ENCODE measurements around the gene MB.

The MB gene

DNA sequence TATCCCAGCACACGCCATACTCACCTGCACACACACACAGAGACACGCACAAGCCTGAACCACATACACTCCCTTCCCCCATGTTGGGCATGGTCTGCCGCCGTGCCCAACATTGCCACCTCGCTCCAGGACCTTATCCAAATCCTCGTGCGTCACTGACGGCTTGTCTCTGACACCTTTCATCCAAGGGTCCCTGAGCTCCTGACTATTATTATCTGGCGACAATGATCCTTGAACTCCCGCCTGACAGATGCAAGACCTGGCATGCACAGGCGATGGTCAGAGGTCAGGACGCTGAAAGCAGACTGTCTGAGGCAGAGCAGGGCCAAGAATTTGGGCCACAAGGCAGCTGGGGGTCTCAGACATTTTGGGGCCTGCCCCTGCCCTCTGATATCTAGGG lies 4.2 kb downstream of the MB start:
- no peak for DNase-seq

DNA sequence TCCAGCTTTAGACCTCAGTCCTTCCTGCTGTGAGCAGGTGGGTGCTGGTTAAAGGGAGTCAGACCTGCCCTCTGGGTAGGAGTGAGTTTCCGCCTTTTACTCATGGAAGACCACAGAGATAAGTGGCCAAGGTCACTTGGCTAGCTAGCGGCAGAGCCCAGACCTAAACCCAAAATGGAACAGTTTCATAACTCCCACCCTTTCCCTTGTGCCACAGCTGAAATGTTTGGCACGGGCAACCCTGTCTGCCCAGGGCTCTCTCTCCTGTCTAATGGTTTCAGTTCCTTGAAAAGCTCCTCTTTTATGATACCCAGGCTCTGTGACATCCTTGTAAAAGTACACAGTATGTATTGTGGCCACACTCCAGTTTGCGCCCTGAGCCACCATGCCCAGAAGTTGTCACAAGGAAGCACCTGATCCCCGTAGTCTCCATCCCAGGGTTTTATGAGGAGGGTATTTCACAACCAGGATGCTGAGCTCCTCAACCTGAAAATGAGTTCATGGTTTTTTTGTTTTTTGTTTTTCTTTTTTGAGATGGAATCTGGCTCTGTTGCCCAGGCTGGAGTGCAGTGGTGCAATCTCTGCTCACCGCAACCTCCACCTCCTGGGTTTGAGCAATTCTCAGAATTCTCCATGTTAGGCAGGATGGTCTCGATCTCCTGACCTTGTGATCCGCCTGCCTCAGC lies 5.1 kb downstream of the MB start:
- DNase-seq: no peak

DNA sequence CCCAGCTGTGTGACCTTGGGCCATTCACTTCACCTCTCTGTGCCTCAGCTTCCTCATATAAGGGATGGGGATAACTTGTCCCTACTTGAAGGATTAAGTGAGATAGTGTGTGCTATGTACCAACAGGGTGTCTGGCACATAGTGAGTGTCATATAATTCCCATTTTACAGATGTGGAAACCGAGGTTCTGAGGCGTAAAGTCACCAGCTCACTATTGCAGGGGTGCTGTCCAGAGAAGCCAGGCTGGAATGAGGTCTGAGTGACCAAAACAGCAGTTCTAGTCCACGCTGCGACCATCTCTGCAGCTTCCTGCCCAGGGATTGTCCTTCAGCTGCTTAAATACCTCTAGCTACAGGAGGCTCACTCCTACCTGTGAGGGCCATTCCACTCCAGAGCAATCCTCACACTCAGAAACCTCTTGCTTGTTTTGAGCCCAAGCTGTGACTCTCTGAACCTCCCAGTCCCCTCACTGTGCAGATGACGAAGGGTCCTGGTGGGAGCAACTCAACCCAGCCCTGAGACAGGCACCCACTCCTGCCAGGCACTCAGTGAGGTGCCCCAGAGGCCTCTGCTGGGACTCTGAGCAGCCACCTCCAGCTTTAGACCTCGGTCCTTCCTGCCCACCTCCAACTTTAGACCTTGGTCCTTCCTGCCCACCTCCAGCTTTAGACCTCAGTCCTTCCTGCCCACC lies 5.8 kb downstream of the MB start:
- no peak for DNase-seq

DNA sequence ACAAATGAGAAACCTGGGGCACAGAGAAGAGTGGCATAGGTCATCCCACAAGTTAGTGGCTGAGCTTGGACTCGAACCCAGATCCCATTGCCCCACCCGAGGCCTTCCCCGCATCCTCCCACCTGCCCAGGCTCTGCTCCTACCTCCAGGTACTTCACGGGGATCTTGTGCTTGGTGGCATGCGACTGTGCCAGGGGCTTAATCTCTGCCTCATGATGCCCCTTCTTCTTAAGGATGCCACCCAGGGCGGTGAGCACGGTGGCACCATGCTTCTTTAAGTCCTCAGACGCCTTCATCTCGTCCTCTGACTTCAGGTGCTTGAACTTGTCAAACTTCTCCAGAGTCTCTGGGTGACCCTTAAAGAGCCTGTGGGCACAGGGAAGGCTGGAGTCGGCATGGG lies 6.4 kb downstream of the MB start:
- DNase-seq: no peak

DNA sequence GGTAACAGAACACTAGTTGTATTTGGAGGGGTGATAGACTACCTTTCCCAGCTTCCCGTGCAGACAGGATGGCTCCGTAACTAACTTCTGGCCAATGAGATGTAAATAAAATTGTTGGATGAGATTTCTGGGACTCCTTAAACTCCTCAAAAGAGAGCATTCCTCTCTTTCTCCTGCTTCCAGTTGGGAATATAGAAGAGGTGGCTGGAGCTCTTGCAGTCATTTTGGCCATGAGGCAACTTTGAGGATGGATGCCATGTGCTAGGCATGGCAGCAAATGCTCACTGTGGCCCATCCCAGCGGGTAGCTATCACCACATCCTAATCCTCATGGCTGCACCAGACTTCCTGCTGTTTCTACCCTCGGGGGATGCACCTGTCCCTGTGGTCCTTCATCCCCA lies 7.4 kb downstream of the MB start:
- DNase-seq: no peak

DNA sequence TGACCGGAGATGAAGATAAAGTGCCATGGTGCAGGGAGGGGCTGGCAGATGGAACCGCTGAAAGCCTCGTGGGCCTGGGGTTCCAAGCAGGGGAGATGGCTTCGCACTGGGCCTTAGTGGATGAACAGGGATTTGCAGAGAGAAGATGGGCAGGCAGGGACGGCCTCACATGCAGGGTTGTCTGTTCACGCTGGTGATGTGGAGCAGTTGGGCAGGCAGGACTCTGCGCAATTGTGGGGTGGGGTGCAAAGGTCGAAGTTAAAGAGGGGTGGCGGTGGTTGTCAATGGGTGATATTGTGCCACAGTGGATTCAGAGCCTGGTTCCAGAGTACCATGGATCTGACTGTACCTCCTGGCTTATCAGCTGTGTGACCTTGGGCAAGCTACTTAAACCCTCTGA lies 7.9 kb downstream of the MB start:
- DNase-seq: no peak

DNA sequence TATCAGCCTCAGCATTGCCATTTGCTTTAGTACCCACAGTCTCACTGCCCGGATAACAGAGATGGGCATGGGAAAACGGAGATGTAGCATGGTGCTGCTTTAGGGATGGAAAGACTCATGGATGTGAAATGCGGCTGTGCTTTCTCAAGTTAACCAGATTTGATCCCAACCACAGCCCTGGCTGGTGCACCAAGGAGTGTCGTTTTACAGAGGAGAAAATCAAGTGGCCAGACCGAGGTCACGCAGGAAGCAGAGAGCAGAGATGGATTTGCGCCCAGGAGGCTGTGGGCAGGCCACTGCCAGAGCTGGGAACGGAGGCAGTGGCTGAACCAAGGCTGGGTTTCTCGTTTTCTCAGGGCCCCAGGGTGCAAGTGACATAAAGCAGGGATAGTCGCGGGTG lies 9.0 kb downstream of the MB start:
- no peak for DNase-seq

DNA sequence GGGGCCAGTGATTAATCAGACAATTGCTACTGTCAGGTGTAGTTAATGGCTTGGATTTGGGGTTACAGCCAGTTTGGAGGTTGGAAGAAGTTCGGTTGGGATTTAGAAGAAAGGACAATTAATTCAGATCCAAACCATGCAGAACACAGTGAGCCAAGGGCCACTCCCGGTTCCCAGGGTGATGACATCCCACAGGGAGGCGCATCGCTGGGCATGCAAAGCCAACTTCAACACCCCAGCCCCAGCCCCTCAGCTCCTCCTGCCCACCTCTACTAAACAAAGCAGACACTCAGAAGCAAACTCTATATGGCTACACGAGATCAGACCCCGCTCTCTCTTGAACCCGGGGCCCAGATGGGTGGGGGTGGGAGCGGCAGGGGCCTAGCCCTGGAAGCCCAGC lies 10.2 kb downstream of the MB start:
- DNase-seq: no peak

DNA sequence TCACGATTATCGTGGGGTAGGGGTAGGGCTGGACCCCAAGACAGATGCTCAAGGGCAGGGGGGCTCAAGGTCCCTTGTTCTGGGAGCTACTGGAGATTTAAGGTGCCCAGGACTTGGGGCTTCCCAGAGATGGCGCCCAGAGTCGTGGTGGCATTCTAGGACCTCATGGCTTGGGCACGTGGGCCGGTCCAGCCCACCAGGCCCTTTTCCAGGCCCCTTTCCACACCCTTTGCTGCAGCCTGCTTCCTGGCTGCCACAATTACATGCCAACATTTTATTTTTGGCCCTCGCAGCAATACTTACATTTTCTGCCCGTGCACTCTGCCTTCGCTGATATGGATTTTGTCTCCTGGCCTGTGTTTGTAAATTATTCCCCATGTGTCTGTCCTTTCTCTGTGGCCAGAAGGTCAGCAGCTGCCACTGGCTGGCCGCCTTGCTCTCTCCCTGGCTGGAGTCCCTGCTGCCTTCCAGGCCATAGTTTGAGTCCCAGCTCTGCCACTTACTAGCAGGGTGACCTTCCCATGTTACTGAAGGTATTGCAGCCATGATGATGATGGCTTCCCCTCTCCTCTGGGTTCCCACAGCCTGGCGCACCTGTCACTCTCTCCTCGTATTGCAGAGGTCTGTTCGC lies 11.2 kb downstream of the MB start:
- DNase-seq: no peak

DNA sequence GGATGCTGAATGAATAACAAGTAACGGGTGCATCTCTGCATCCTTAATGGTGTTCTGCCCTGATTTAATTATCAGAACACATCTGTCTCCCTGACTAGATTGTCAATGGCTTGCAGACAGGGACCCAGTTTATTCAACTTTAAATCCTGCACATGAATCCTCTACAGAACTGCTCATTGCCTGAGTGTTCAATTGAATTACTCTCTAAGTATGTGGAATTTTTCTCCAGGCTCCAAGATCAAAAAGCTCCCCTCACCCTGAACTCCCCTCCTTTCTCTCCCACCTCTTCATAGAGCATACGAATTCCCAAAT lies 11.8 kb downstream of the MB start:
- no peak for DNase-seq

DNA sequence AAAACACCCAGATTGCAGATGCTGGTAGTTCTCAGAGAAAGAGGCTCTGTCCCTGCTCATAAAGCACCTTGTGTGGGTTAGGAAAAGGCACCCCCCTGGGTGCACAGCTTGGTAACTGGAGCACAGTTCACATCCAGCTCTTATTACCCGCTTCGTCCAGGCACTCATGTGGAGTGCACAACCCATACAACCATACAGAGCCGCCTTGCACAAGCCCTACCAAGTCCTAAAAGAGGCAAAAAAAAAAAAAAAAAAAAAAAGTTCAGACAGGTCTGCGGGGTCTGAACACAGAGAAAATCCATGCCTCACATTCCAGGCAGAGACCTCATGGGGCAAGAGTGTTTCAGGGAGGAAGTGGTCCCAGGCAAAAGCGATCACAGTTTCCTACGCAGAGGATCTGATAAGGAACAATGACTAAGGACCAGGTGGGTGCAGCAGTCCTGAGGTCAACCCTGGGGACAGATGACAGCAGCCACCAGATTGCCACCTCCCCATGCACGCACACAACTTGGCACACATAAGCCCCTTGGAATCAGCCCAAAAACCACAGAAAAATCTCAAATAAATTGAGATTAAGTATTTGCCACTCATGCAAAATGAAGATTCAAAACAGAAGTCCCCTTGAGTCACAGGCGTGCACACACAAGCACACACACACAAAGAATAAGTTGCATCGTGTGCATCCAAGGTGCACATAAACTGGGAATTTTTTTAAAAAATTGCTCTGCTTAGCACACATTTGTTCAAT lies 12.3 kb downstream of the MB start:
- no peak for DNase-seq

DNA sequence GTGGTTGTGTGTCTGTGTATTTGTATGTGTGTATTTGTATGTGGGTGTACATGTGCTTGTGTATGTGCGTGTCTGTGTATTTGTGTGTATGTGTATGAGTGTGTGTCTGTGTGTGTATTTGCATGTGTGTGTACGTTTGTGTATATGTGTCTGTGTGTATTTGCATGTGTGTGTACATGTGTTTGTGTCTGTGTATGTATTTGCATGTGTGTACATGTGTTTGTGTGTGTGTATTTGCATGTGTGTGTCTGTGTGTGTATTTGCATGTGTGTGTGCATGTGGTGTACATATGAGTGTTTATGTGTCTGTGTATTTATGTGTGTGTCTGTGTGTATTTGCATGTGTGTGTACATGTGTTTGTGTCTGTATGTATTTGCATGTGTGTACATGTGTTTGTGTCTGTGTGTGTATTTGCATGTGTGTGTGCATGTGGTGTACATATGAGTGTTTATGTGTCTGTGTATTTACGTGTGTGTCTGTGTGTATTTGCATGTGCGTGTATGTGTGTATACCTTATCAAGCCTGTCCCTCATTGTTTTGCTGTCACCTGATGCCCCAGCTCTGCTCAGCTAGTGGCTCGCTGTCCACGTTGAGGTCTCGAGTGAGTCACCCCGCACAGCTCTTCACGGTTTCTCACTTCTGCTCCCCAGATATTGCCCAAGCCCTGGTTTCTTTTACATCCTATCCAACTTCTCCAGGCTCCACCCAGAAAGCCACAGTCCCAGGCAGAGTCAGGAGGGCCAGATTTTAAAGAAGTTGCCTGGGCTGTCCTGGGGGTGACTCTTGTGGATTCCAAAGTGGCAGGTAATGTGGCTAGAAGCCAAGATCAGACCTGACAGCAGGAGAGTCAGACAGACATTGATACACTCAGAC lies 15.2 kb downstream of the MB start:
- no peak for DNase-seq

DNA sequence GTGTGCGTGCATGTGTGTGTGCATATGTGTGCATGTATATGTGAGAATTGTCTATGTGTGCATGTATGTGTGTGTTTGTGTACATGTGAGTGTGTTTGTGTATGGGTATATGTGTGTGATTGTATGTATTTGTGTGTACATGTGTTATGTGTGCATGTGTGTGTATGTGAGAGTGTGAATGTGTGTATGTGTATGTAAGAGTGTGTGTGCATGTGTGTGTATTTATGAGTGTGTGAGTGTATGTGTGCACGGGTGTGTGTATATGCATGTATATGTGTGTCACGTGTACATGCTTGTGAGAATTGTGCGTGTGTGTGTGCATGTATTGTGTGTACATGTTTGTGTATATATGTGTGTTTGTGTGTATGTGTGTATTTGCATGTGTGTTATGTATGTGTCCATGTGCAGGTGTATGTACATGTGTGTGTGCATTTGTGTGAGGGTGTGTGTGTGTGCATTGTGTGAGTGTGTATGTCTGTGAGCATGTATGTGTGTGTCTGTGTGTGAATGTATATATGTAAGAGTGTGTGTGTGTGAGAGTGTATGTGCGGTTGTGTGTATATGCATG lies 16.0 kb downstream of the MB start:
- no peak for DNase-seq

DNA sequence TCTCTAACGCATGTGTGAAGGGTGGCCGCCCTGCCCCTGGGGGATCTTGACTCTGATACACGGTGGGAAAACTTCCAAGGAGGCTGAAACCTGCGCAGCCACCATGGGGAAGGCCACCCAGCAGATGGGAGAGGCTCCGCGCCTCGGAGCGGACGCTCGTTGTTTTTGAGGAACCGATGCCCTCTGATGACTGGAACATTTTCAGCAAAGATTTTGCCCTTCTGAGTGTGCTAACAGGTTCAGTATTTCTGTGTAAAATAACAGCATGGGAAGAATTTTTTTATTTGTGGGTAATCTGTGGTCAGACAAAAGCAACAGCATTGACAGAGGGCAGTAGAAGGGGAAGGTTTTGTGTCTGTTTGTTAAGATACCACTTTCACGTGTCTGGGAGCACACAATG lies 16.7 kb downstream of the MB start:
- DNase-seq: no peak

DNA sequence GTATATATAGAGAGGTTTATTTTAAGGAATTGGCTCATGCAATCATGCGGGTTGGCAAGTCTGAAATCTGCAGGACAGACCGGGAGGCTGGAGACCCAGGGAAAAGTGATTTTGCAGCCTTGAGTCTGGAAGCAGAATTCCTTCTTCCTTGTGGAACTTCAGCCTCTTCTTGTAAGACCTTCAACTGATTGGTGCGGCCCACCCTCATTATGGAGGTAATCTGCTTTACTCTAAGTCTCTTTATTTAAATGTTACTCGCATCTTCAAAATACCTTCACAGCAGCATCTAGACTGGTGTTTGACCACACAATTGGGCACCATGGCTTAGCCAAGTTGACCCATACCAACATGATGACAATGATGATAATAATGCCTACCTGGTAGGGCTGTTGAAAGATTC lies 17.8 kb downstream of the MB start:
- no peak for DNase-seq

DNA sequence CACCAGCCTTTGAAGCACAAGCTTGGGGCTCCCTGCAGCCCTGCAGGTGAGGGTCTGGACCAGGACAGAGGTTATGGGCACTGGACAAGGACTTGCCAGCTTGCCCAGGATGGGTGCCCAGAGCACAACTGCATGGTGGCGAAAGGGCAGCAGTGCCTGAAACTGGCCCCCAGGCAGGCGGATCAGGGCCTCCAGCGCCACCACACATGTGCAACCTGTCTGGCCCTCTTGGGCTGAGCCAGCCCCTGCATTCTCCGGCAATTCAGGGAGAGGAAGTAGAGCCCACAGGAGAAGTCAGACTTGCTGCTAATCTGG lies 18.8 kb downstream of the MB start:
- DNase-seq: no peak

DNA sequence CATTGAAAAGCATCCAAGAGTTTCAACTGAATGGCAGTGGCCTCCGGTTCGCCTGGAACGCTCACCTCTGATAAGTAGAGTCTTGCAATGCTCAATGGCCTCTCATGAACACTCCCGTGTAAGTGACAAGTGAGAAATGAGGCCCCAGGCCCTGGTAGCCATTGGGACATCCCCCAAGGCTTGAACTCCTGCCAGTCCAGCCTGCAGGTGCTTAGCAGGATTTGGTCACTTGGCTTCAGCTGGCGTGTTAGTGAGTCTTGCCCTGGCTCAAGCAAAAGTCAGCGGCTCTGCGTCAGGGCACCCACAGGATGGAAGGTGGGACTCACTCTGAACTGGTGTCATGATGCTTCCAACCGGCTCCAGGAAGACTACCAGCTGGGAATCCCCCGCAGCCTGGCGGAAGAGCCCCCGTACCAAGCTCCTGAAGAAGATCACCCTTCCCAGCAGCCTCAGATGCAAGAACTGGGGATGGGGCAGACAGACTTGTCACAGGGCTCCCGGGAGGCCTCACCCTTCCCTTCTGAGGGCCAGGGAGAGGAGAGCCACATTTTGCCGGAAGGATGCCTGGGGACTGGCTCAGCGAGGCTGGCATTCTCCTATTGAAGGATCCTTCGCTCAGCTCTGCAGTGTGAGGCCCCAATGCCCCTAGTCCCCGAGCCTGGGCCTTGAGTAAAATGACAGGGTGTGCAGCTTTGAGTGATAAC lies 19.3 kb downstream of the MB start:
- no peak for DNase-seq

DNA sequence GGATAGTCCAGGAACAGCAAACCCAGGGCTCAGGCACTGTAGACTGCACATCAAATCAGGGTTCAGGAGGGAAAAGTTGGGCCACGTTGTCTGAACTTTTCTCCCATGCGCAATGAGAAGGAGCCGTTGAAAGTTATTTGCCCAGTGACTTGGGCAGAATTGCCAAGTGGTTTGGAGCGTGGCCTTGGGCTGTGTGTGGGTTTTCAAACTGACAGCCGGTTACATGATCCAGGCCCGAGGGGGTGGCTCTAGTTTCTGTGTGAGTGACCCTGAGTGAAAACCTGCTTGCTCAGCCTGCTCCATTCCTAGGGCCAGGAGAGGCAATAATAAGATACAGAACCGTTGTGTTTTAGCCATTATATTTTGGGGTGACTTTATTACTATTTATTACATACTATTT lies 20.3 kb downstream of the MB start:
- no peak for DNase-seq

DNA sequence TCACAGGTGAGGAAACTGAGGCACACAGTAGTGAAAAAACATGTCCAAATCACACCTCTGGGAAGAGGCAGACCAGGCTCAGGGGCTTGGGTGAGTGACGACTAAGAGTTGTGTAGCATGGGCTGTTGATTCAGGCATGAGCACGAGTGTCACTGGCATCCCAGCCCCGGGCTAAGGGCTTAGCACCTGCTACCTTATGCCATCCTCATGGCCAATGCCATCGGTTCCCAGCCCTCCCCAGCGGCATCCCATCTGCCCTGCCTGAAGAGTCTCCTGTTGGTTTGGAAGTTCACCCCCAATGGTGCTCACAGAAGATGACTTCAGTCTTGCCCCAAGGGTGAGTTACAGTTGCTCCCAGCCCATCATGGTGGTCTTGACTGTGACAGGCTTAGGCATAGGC lies 22.4 kb downstream of the MB start:
- DNase-seq: no peak

DNA sequence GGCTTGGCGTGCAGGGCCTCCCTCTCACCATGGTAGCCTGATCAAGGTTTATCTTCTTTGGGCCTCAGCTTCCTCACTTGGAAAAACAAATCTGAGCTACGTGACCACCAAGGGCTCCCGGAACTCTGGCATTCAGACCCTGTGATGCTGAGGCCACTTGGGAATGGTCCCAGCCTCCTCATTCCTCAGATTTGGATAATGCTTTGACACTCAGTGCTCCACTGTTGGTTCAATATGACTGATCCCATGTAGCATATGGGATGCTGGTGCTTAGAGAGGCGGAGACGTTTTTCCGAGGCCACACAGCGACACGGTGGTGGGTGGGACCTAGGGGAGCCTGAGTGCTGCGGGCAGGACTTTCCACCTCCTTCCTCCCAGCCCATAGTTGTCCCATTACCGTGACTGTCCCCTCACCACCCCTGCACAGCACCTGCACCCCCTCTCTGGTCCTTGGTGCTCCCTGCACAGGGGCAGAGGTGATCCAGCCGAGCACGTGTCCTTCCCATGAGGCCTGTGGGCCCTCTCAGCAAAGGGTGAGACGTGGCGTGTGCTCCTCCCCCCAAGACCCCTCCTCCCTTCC lies 23.1 kb downstream of the MB start:
- no peak for DNase-seq

DNA sequence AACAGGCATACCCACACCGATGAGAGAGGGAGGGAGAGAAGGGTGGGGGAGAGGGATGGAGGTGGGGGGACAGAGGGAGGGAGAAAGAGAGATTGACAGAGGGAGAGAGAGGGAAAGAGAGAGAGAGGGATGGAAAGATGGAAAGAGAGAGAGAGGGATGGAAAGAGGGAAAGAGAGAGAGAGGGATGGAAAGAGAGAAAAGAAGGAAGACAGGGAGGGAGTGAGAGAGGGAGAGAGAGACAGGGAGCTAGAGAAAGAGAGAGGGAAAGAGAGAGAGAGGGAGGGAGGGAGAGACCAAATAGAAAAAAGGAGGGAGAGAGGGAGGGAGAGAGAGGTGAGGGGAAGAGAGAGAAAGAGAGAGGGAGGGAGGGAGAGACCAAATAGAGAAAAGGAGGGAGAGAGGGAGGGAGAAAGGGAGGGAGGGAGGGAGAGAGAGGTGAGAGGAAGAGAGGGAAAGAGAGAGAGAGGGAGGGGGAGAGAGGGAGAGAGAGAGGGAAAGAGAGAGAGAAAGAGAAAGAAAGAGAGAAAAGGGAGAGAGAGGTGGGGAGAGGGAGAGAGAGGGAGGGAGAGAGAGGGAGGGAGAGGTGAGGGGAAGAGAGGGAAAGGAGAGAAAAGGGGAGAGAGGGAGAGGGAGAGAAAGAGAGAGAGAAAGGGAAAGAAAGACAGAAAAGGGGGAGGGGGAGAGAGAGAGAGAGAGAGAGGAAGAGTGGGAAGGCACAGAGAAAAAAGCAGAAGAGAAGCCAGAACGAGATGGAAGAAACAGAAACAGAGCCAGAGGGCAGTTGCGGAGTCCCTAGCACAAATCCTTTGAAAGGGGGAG lies 23.8 kb downstream of the MB start:
- DNase-seq: no peak
